ENCODE measurements around the gene GXYLT2.
A peak's percentile ranks its signal among the peaks of the same experiment; 100 is the strongest.
"Not testable (repeated sequence)": the region's sequence is repeated elsewhere in the genome, so short reads cannot be mapped to it uniquely, and the experiment has no call there.

The GXYLT2 gene

DNA sequence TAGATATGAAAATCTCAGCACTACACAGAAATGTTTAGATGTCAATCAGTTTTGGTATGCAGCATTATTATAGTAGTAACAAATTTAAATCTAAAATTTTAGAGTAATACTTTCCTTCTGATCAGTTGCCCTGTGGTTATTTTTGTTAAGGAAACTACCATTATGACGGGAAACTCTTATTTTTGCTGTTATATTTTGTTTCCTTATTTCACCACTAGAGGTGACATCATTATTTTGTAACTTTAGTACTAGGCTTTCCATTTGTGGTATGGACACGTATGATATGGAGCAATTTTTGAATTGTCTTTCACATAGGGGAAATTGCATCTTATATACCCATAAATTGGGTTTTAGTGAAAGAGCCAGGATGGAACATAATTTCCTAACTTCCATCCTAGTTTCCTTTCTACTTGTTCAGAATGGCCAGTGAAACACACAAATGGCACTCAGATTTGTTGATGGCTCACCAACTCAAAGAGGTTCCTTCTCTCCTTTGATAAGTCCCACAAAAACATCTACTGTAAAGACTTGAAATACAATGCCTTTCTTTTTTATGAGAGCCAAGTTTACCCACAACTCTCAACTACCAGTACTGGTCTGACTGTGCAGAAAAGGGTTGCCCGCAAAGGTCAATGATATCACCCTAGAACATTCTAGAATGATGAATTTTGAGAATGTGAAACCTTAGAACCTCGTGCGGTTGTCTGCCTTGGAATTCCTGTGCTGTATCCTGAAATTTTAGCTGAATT is 89.4 kb downstream of the GXYLT2 start:
- peak in 1 of 5 donors; percentile 65 for DNase-seq

DNA sequence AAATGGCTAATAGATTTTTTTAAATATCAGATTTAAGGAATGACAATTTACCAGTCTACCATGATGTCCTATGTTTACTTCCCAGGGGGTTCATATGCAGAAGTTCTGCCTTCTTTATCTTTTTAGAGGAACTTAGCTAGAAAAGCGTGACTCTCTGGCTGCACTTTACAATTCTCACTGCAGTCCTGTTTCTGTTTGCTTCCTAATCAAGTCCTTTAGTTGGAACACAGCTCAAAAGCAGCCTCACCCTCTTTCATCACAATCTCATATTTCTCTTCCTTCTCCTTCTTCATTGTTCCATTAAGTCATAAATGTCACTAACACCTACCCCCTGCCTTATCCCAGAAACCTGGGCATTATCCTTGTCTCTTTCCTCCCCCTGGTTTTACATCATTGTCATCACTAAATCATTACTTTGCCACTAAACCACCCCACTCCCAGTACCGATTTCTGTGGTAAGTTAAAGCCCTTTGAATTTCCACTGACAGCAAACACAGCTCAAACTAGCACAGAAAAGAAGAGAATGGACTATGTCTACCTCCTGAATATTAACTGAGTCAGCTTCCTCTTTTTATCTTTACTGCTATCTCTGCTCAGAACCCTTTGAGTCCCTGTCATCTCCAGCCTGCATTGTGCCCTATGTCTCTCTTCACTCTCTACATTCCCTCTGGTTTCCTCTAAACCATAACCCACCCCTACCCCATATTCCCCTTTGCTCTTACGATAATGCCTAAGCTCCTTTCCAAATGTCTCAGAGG is 94.9 kb downstream of the GXYLT2 start:
- no peak for DNase-seq

DNA sequence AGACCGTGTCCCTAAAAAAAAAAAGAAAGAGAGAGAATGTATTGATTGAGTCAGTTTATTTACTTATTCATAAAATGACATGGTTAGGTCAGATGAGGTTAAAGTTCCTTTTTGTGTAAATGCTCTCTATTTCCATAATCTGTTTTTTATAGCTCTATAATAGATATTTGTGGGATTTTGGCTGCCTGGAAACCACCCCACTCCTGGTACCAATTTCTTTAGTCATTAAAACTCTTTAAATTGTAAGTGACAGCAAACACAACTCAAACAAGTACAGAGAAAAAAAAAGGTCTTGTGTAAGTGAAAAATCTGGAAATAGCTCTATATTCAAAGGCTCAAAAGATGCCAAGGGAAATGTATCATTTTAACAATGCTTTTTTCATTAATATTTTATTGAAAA is 97.7 kb downstream of the GXYLT2 start:
- no peak for DNase-seq

DNA sequence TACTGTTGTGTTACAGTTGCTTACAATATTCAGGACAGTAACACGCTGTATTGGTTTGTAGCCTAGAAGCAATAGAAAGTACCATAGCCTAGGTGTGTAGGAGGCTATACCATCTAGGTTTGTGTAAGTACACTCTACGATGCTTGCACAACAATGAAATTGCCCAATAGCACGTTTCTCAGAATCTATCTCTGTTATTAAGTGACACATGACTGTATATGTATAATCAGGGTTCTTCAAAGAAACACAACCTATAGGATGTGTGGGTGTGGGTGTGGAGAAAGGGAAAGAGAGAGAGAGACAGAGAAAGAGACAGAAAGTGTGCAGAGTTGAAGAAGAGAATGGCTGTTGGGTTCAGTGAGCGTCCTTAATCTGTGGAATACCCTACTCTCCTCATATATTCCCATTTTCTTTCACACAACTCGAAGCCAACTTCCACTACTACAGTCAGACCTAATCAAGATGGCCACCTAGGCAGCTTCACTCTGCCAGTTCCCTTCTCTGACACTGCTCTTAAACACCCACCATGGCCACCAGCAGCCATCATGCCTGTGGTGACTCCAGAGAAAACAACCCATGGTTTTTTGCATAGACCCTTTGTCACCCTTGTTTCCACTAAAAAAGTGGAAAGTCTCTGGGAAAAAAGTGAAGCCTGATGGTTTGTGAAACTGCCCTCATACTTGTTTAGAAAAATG is 103.0 kb downstream of the GXYLT2 start:
- no peak for DNase-seq

DNA sequence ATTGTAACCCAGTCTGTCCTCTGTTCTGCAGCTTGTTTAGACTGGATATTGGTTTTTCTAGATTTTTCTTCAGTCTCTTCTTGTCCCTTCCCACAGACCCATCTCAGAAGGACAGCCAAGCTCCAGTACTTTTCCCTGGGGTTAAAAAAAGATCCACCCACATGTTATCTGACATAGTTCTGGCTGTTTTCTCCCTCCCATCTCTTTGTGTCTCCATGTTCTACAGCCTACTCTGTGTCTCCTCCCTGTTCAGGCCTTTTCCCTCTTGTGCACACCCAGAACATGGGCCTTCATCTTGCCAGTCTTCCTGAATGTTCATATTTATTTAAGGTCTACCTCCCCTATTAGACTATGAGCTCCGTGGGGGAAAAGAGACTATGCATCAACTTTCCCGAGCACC is 103.7 kb downstream of the GXYLT2 start:
- no peak for DNase-seq

DNA sequence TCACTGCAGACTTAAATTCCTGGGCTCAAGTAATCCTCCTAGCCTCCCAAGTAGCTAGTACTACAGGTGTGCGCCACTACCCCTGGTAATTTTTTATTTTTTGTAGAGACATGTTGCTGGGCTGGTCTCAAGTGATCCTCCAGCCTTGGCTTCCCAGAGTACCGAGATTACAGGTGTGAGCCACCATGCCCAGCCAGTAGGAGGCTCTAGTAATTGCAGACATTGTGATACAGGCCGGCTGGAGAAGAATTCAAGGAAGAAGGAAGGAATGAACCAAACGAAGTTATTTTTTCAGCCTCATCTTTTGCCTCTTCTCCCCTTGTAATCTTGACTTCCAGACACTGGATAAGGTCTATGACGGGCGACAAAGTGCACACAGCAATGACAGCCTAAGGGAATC is 105.5 kb downstream of the GXYLT2 start:
- no peak for DNase-seq

DNA sequence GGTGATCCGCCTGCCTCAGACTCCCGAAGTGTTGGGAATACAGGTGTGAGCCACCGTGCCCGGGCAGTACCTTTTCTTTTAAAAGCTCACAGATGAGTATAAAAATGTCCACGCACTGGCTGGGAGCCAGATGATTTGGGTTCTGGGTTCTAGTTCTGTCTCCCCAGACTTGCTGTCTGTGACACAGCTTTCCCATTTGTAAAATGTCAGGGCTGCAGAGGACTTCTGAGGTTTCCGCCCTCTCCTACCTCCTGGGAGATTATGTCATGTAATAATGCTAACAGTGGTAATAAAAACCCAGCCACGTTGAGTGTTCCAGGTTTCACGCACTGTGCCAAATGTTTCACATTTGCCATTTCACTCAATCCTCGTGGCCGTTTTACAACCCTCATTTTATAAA is 107.5 kb downstream of the GXYLT2 start:
- DNase-seq = no peak

DNA sequence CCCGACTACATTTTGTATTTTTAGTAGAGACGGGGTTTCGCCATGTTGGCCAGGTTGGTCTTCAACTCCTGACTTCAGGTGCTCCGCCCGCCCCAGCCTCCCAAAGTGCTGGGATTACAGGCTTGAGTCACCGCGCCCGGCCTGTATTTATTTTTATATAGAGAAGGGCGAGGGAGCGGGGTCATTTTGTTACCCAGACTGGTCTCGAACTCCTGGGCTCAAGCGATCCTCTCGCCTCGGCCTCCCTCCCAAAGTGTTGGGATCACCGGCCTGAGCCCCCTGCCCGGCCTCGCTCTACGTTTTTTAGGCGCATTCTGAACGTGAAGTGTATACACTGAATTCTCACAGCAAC is 108.3 kb downstream of the GXYLT2 start:
- no peak for DNase-seq

DNA sequence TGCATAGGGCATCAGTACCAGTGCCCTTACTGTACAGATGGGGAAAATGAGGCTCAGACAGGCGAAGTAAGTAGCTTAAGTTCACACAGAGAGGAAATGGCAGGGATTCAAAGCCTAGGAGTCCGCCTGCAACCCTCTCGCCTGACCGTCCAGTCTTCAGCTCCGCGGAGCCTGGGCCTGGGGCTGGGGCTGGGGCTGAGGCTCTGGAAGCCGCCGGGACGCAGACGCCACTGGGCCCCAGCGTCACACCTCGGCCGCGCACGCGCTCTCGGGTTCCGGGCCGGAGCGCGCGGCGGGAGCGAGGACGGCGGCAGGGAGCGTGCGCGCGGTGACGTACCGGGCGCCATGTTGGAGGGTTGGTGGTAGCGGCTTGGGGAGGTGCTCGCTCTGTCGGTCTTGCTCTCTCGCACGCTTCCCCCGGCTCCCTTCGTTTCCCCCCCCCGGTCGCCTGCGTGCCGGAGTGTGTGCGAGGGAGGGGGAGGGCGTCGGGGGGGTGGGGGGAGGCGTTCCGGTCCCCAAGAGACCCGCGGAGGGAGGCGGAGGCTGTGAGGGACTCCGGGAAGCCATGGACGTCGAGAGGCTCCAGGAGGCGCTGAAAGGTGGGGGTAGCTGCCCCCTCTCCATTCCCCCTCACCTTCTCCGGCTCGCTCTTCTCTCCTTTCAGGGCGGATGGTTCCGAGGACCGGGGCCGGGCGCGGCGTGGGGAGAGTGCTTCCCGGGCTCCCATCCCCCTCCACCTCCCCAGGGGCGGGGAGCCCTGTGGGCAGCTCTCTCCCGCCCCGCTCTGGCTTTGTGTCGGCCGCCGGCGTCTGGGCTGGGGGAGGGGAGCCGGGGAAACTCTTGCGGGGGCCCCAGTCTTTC is 108.9 kb downstream of the GXYLT2 start, which contains the start of gene PPP4R2:
TSS of gene PPP4R2 (plus strand) at position 339 of the 861 bp plus-strand sequence. CDS start at position 566, 227 bp downstream.
- DNase-seq = peak; percentile 85 to 92 (median 87)

DNA sequence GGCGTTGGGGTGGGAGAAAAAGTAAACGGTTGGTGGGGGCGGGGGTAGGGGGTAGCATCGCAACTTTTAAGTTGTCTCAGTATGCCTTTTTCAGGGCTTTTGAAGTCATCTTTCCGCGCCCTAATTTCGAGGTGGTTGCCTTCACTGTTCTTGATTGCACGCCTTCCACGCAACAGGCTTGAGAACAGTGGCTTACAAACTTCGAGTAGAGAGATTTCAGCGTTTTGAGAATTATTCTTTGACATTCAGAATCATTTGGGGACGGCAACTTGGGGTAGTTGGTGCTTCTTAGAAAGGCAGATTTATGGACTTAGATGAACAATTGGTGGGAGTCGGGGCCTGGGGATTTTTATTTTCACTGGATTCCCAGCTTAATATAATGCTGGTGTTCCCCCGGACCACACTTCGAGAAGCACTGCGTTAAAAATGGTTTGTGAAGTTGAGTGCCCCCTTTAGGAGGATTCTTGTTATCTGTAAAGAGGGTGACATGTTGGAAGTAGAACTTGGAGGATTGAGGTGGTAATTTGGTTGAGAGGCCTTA is 109.6 kb downstream of the GXYLT2 start:
- peak in 3 of 5 donors; percentile 17 to 60 (median 45) for DNase-seq

DNA sequence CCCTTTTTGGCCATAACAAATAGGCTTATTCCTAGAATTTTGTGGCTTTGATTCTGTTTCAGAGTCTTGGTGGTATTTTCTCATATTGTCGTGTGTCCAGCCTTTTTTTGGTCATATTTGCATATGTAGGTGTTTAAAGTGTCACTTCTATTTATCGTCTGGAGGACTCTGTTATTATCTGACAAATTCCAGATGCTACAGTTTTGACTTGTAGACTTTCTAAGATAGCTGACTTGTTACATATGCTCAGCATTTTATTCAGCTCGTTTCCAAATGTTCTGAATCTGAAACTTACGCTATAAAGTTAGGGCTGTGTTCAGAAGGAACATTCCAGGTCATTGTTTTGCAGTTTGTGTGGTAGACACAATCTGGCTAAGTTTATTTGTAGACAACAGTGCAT is 110.6 kb downstream of the GXYLT2 start:
- no peak for DNase-seq

DNA sequence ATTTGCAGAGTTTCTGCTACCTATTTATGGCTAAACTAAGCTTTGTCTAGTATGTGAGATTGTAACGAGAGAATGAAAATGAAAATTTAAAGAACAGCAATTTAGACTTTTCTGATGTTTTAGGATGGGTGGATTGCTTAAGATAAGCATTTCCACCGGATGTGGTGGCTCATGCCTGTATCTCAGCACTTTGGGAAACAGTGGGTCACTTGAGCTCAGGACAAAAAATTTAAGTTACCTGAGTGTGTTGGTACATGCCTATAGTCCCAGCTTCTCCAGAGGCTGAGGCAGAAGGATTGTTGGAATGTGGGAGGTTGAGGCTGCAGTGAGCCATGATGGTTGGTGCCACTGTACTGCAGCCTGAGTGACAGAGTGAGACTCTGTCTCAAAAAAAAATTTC is 112.1 kb downstream of the GXYLT2 start:
- peak in 1 of 5 donors; percentile 51 for DNase-seq

DNA sequence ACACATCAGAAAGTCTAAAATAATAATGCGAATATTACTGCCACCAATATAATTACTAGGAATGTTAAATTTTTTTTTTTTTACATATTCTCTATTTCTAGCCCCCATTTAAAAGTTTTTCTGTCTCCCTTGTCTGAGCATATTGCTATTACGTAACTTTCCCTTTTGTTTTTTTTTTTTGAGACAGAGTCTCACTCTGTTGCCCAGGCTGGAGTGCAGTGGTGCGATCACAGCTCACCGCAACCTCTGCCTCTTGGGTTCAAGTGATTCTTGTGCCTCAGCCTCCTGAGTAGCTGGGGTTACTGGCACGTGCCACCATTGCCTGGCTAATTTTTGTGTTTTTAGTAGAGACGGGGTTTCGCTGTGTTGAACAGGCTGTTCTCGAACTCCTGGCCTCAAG is 115.2 kb downstream of the GXYLT2 start:
- not testable (repeated sequence) for DNase-seq

DNA sequence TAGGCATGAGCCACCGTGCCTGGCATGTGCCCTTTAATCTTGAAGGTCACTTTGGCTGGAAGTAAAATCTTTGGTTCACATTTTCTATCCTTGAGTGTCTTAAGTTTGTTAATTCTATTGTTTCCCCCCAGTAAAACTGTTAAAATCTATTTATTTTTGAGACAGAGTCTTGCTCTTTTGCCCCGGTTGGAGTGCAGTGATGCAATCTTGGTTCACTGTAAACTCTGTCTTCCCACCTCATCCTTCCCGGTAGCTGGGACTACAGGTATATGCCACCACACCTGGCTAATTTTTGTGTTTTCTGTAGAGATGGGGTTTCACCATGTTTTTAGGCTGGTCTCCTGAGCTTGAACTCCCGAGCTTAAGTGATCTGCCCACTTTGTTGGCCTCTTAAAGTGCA is 116.5 kb downstream of the GXYLT2 start:
- no peak for DNase-seq

DNA sequence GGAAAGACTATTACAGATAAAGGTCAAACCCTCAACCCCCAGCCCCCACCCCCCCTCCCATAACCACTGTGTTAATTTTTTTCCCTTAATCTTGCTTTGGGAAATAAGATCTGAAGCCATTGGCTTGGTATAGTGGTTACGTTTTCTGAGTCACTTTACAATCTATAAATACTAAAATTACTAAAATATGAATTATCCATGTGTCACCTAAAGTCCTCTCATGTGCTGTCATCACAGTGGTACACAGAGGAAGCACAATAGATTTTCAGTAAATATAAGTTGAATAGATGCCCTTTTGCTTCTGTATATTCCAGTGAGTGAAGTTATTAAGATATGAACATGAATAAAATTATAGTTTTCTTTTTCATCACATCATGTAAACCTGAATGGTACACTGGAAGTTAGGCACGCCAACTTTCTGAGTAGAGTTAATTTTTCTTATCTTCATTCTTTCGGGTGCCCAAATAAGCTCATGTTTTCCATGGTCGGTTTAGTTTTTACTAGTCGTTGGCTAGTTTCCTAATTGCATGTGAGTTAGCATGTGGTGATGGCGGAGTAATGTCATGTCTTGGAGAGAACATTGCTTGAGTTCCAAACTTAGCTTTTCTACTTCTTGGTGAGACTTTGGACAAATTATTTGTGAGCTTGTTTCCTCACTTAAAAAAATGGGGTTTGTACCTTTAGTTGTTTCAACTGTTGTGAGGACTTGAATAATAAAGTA is 120.3 kb downstream of the GXYLT2 start:
- no peak for DNase-seq

DNA sequence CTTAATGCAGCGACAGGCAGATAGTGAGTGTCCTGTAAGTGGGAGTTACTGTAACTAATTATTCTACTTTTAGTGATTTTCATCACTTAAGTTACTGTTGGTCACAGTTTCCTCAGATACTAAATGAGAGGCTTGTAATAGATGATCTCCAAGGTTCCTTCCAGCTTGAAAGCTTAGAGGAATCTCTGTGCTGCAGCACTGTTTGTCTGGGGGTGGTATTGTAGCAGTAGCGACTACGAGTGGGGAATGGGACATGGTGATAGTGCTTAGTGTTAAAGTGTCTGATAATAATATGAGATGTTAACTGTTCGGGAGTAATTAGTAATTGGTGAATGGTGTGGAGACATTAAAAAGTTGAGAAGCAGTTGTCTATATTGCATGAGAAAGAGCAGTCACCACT is 121.2 kb downstream of the GXYLT2 start:
- no peak for DNase-seq

DNA sequence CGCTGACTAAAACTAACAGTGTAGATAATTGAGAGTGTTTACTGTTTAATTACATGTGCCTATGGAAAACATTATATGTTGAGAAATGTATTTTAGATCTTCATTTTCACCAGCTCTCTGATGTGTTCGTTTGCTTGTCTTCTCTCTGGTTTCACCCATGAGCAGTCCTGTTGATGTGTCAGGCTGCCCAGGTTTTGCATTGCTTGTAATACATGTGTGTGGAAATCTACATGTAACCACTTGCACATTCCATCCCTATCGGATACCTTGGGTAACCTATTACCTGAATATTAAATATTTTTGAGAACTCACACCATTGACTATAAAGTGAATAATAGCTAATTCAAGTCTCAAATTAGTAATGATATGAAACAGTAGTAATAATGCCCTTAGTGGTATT is 121.9 kb downstream of the GXYLT2 start:
- no peak for DNase-seq

DNA sequence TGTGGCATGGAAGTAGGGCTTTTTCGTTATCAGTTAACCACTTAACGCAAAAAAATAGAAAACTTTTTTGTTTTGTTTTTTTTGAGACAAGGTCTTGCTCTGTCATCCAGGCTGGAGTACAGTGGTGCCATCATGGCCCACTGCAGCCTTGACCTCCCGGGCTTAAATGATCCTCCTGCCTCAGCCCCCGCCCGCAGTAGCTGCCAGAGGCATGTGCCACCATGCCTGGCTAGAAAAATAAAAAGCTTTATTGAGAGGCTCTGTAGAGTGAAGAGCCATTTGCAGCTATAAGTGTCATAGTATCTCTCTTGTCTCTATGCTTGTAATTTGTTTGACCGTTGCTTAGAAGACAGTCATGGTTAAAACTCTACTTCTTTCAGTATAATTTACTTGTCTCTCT is 122.3 kb downstream of the GXYLT2 start:
- DNase-seq = no peak

DNA sequence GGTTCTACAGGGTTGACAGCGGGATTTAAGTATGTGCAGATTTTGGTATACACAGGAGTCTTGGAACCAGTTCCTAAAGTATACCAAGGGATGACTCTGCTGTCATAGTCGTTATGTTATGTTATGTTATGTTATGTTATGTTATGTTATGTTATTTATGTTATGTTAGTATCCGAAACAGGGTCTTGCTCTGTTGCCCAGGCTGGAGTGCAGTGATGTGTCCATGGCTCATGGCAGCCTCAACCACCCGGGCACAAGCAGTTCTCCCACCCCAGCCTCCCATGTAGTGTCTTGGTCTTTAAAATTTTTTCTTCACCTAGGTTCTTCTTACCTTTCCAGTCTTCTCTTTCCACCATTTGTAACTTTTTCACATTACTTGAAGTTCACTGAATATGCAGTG is 130.5 kb downstream of the GXYLT2 start:
- no peak for DNase-seq

DNA sequence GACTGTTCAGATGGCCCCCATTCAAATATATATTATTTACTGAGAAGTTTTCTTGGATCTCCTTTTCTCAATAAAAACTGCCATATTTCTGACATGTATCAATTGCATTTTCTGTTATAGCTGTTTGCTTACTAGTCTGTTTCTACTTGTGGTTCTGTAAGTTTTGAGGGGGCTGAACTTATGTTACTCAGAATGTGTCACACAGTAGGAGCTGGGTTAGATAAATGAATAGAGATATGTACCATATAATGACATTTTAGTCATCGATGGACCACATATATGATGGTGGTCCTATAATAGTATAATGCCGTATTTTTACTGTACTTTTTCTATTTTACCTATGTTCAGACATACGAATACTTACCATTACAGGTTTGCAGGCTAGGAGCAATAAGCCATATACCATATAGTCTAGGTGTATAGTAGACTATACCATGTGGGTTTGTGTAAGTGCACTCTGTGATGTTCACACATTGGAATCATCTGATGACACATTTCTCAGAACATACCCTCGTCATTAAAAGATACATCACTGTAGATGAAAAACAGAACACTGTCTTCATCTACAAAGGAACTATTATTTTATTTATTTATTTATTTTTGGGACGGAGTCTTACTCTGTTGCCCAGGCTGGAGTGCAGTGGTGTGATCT is 131.1 kb downstream of the GXYLT2 start:
- no peak for DNase-seq

DNA sequence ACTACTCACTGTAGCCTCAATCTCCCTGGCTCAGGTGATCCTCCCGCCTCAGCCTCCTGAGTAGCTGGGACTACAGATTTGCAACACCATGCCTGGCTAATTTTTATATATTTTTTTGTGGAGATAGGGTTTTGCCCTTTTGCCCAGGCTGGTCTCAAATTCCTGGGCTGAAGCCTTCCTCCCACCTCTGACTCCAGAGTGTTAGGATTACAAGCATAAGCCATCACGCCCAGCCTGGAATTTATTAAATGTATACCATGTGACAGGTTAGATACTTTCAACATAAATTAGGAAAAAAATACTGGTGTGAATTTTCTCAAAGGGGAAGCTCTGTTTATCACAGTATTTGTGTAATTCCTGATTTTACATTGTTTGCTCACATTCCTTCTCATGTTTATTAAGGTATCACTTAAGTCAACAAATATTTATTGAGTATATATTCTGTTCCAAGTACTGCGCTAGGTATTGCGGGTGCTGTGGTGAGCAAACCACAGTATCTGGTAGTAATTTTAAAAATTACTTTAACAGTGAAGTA is 133.5 kb downstream of the GXYLT2 start:
- no peak for DNase-seq

All from T-helper 1 cell (primary cell).